ENCODE data around the gene ITGA7. TPM values are rescaled to one million over a fixed set of nuclear protein-coding genes. Genes with fewer than 3 reads are reported as not detected.
"Not testable (repeated sequence)": the region's sequence is repeated elsewhere in the genome, so short reads cannot be mapped to it uniquely, and the experiment has no call there.

ITGA7 gene
- total RNA-seq, 4 donors from 2014 or later, result 101 to 207 (median 156) TPM

- DNase-seq (ENCODE audit: low spot score) (no peak), ATAC-seq (ENCODE audit: low FRiP score) (no peak)
- no peak for TF ChIP-seq CTCF (IDR thresholded peaks at IDR 0.05)
Measured at GRCh38 chr12:55652352-55652751, 55.4 kb downstream of the ITGA7 start.

- ATAC-seq (ENCODE audit: low FRiP score) (no peak), DNase-seq (ENCODE audit: low spot score) (no peak)
- no peak for TF ChIP-seq CTCF (IDR thresholded peaks at IDR 0.05)
Measured at GRCh38 chr12:55651299-55651683, 56.4 kb downstream of the ITGA7 start.

GRCh38 chr12:55650620-55651298 is 56.9 kb downstream of the ITGA7 start:
- DNase-seq (ENCODE audit: low spot score); ATAC-seq (ENCODE audit: low FRiP score): not testable (repeated sequence)

GRCh38 chr12:55647027-55647426 is 60.7 kb downstream of the ITGA7 start:
- DNase-seq (ENCODE audit: low spot score) (no peak), ATAC-seq (ENCODE audit: low FRiP score) (no peak)
- TF ChIP-seq CTCF (IDR thresholded peaks at IDR 0.05), result no peak

GRCh38 chr12:55644591-55644990 is 63.1 kb downstream of the ITGA7 start:
- DNase-seq (ENCODE audit: low spot score) (no peak), ATAC-seq (ENCODE audit: low FRiP score) (no peak)
- no peak for TF ChIP-seq CTCF (IDR thresholded peaks at IDR 0.05)

- ATAC-seq (ENCODE audit: low FRiP score), result no peak
- no peak for TF ChIP-seq CTCF (IDR thresholded peaks at IDR 0.05)
- no peak for DNase-seq (ENCODE audit: low spot score)
Measured at GRCh38 chr12:55642669-55643068, 65.0 kb downstream of the ITGA7 start.

GRCh38 chr12:55642267-55642666 is 65.4 kb downstream of the ITGA7 start:
- TF ChIP-seq CTCF (IDR thresholded peaks at IDR 0.05), result no peak
- DNase-seq (ENCODE audit: low spot score) (no peak), ATAC-seq (ENCODE audit: low FRiP score) (no peak)

Data from omental fat pad (tissue), 4 donors.